ENCODE data around the gene INSYN1. TPM values are rescaled to one million over a fixed set of nuclear protein-coding genes. Genes with fewer than 3 reads are reported as not detected.

Gene INSYN1
- total RNA-seq, 4 donors from 2014 or later: 2.6 to 4.7 (median 3.7) TPM

DNA sequence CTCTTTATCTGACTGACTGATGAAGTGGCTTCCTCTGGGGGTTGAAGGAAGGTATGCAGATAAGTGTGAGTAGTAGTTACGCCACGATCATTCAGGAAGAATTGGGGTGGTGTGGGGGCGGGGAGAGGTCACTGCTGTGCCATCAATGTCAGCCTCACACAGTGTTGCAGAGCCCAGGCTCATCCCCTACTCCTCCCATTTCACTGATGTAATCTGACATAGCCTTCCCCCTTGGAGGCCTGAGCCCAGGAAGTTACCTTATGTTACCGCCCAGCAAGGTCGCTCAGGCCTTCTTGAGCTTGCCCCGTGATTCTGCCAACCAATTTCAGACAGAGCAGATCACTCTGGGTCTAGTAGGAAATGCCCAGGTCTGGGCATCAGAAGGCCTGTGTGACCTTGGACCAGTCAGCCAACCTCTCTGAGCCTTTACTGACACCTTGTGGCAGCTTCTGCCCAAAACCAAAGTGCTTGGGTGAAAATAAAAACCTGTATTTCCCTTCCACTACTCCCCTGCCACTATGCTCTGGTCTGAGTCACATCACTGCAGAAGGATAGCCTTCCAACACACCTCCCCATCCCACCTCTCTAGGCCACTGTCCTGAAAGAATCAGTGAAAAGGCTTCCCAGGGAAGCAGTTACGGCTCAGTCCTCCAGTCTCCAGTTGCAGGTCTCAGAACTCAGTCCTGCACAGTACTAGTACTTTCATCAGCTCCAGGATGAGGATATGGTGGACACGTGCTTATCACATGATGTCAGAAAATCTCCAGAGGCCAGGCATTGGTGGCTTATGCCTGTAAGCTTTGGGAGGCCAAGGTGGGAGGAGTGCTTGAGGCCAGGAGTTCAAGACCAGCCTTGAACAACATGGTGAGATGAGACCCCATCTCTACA is 28.1 kb upstream of the INSYN1 start:
- TF ChIP-seq CTCF (IDR thresholded peaks at IDR 0.05; ENCODE audit: low read depth): no peak

DNA sequence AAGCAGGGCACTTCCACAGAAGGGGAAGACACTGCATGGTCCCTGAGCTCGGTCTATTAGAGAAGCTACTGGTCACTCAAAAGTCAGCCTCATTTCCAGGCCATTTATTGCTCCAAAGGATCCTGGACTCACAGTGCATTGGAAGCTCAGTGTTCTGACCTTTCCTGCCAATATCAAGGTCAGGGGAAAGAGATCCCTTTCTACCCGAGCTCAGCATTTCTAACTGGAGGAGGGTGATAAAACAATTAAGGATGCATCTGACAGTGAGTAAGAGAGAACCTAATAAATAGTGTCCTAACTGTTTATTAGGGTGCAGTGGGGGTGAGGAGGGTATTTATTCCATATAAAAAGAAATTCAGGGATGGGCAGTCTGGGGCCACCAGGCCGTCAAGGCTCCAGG is 26.8 kb upstream of the INSYN1 start:
- TF ChIP-seq CTCF (IDR thresholded peaks at IDR 0.05; ENCODE audit: low read depth): no peak

DNA sequence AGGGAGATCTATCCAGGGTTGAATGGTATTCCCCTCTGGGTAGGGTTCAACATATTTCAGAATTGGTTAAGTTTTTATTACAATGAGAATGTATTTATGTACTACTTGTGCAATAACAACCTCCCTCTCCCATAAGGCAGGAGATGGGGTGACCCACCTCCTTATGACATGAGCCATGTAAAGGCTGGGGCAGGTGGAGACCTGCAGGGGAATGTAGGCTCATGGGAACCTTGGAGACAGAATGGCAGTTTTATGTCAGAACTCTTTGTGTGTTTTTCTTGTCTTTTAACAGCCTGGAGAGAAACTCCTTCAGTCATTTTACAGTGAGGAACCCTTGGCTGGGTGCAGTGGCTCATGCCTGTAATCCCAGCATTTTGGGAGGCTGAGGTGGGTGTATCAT is 24.6 kb upstream of the INSYN1 start:
- no peak for TF ChIP-seq CTCF (IDR thresholded peaks at IDR 0.05; ENCODE audit: low read depth)

DNA sequence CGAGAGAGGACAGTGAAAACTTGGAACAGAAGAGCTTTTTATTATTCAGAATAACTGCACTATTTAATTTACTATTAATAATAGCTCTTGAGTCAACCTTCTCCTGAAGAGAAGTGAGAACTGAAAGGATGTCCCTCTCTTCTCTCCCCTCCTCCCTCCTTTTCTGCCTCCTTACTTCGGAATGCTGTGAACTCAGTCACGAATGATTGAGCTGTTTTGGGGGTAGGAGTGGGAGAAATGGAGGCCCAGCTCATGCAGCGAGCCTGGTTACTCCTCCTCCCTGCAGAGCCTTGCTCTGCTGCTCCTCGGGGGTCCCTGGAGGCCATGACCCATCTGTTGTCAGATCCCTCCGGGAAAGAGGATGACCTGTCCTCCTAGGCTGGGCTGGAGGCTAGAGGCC is 20.3 kb upstream of the INSYN1 start:
- TF ChIP-seq CTCF (IDR thresholded peaks at IDR 0.05; ENCODE audit: low read depth): no peak

GRCh38 chr15:73771385-73772045 is 18.4 kb upstream of the INSYN1 start:
- TF ChIP-seq CTCF (IDR thresholded peaks at IDR 0.05; ENCODE audit: low read depth): no peak

- TF ChIP-seq CTCF (IDR thresholded peaks at IDR 0.05; ENCODE audit: low read depth): no peak
Measured at GRCh38 chr15:73770050-73770449, 16.9 kb upstream of the INSYN1 start.

GRCh38 chr15:73767806-73768501 is 14.8 kb upstream of the INSYN1 start:
- TF ChIP-seq CTCF (IDR thresholded peaks at IDR 0.05; ENCODE audit: low read depth): no peak
